Mesenchymal stem cell (in vitro differentiated cells and primary cell): Measurements from ENCODE around the gene RAB11FIP4.

Experiments used
- DNase-seq: peaks from one replicate; pipeline ENCODE4 v3.0.0-alpha.2; 2013
- H2AFZ ChIP-seq: one replicate; pipeline ENCODE4 v1.6.1; 2013; ENCODE audit warnings: low read depth, mild to moderate bottlenecking, control low read depth, inconsistent platforms, low read length, moderate library complexity
- H2AK5ac ChIP-seq: 2 replicates; pipeline ENCODE4 v1.6.1; 2013; ENCODE audit warnings: low read length, moderate library complexity, mild to moderate bottlenecking, inconsistent platforms; ENCODE audit not compliant: severe bottlenecking
- H2BK120ac ChIP-seq: one replicate; pipeline ENCODE4 v1.6.1; 2013; ENCODE audit warnings: low read depth, mild to moderate bottlenecking, inconsistent platforms, low read length, moderate library complexity
- H2BK12ac ChIP-seq, 2 experiments: one replicate each; pipeline ENCODE4 v1.6.1; 2013; ENCODE audit warnings: inconsistent platforms in 2 of 2, low read length in 2 of 2, mild to moderate bottlenecking in 2 of 2, moderate library complexity in 2 of 2, control low read depth in 1 of 2
- H2BK15ac ChIP-seq: one replicate; pipeline ENCODE4 v1.6.1; 2013; ENCODE audit warnings: mild to moderate bottlenecking, low read depth, inconsistent platforms; ENCODE audit not compliant: poor library complexity, severe bottlenecking
- H2BK5ac ChIP-seq: 2 replicates; pipeline ENCODE4 v1.6.1; 2013; ENCODE audit warnings: low read depth, mild to moderate bottlenecking, low read length, control low read depth, inconsistent platforms; ENCODE audit not compliant: poor library complexity, severe bottlenecking
- H3K14ac ChIP-seq, 2 experiments: one replicate each; pipeline ENCODE4 v1.6.1; 2013; ENCODE audit warnings: inconsistent platforms in 2 of 2, low read length in 2 of 2, control low read depth in 1 of 2, mild to moderate bottlenecking in 1 of 2, moderate library complexity in 1 of 2
- H3K18ac ChIP-seq, 2 experiments: one replicate each; pipeline ENCODE4 v1.6.1; 2013; ENCODE audit warnings: inconsistent platforms in 2 of 2, low read length in 2 of 2, control low read depth in 1 of 2, low read depth in 1 of 2, mild to moderate bottlenecking in 1 of 2
- H3K23ac ChIP-seq, 2 experiments: one replicate each; pipeline ENCODE4 v1.6.1; 2013; ENCODE audit warnings: inconsistent platforms in 2 of 2, low read length in 2 of 2, mild to moderate bottlenecking in 2 of 2, moderate library complexity in 2 of 2, control low read depth in 1 of 2
- H3K27ac ChIP-seq: 2 replicates; pipeline ENCODE4 v1.5.1; 2013; ENCODE audit warnings: mild to moderate bottlenecking, moderate library complexity, low read length, control low read depth, inconsistent platforms; ENCODE audit not compliant: poor library complexity, severe bottlenecking
- H3K27me3 ChIP-seq, 2 experiments: 2 replicates each; pipeline versions ENCODE4 v1.6.1 to v1.7.0; 2013; ENCODE audit warnings: low read length in 2 of 2, mild to moderate bottlenecking in 2 of 2, moderate library complexity in 2 of 2, control low read depth in 1 of 2, inconsistent platforms in 1 of 2; ENCODE audit not compliant: control insufficient read depth in 1 of 2, insufficient read depth in 1 of 2
- H3K36me3 ChIP-seq, 2 experiments: 2 replicates each; pipeline versions ENCODE4 v1.6.1 to v1.7.0; 2013; ENCODE audit warnings: low read length in 2 of 2, control low read depth in 1 of 2, inconsistent platforms in 1 of 2, low read depth in 1 of 2, mild to moderate bottlenecking in 1 of 2; ENCODE audit not compliant: insufficient read depth in 2 of 2, control insufficient read depth in 1 of 2
- H3K4ac ChIP-seq, 2 experiments: one replicate each; pipeline ENCODE4 v1.6.1; 2013; ENCODE audit warnings: inconsistent platforms in 2 of 2, low read length in 2 of 2, mild to moderate bottlenecking in 2 of 2, moderate library complexity in 2 of 2, control low read depth in 1 of 2, low read depth in 1 of 2
- H3K4me1 ChIP-seq: 2 replicates; pipeline ENCODE4 v1.6.1; 2013; ENCODE audit warnings: low read depth, low read length, control low read depth; ENCODE audit not compliant: control insufficient read depth, insufficient read depth
- H3K4me2 ChIP-seq: 2 replicates; pipeline ENCODE4 v1.6.1; 2013; ENCODE audit warnings: low read length, mild to moderate bottlenecking, inconsistent platforms; ENCODE audit not compliant: poor library complexity, severe bottlenecking
- H3K4me3 ChIP-seq, 2 experiments: 2 replicates each; pipeline versions ENCODE4 v1.5.1 to v1.7.0; 2013; ENCODE audit warnings: low read length in 2 of 2, mild to moderate bottlenecking in 2 of 2, control low read depth in 1 of 2, low read depth in 1 of 2; ENCODE audit not compliant: insufficient read depth in 1 of 2
- H3K79me1 ChIP-seq: replicated peaks from 2 replicates; pipeline ENCODE4 v1.6.1; 2013; ENCODE audit warnings: mild to moderate bottlenecking, control low read depth, low read length, inconsistent platforms; ENCODE audit not compliant: poor library complexity, severe bottlenecking
- H3K9ac ChIP-seq: 2 replicates; pipeline ENCODE4 v1.7.0; 2013; ENCODE audit warnings: mild to moderate bottlenecking, low read length, moderate library complexity
- H3K9me3 ChIP-seq: 2 replicates; pipeline ENCODE4 v1.7.0; 2013; ENCODE audit warnings: mild to moderate bottlenecking, low read length; ENCODE audit not compliant: control insufficient read depth
- H4K8ac ChIP-seq: one replicate; pipeline ENCODE4 v1.6.1; 2013; ENCODE audit warnings: inconsistent platforms, mild to moderate bottlenecking, low read length, moderate library complexity
- H4K91ac ChIP-seq: one replicate; pipeline ENCODE4 v1.6.1; 2013; ENCODE audit warnings: mild to moderate bottlenecking, low read length, inconsistent platforms
- WGBS: methylation state at CpG from one replicate; pipeline ENCODE4 v1.1.7; 2013; ENCODE audit warnings: mixed read lengths; 5-methylcytosine and 5-hydroxymethylcytosine counted together

The RAB11FIP4 gene

DNA sequence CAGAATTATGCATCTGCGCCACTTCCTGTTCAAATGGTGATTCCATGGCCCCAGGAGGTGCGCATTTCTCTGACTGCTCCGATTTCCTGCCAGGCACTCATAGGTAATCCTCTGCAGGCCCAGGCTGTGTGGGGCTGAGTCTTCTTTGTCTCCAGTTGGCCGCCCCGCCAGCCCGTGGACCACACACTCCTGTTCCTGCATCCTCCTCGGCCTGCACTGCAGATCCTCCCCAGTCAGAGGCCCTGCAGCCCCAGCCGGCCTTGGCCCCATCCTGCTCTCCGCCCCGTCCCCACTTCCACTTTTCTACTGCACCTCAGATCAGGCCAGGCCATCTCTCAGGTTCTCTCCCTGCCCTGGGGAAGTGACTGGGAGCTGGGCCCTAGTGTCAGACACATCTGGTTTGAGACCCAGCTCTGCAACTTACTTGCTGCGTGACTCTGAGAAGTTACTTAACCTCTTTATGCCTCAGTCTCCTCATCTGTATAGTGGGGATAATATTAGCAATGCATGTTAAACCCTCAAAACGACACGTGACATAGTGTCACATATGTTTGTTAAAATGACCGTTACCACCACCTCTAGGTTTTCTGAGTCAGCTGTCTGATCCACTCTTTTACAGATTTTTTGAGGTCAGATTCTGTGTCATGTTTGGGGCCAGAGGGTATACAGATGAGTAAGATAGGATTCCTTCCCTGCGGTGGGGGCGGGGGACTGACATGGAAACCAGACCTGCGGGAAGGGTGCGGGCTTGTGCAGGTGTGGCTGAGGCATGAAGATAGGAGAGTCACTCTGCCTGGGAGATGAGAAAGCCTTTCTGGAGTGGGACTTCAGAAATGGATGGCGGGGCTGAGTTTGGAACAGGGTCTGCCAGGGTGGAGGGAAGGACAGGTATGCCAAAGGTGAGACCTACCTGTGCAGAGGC lies 12.8 kb downstream of the RAB11FIP4 start:
- no peak overlapping the region for H2AFZ ChIP-seq
- H3K23ac ChIP-seq = no peak overlapping the region
- H3K27me3 ChIP-seq = peaks cover 40 to 56% of the 10 kb centered on the region in 2 experiments
- H3K9ac ChIP-seq = no peak overlapping the region
- H3K27ac ChIP-seq = no peak overlapping the region
- no peak overlapping the region for H3K4ac ChIP-seq
- no peak overlapping the region for H4K91ac ChIP-seq
- 90% methylated on average over 19 of the region's 19 CpGs for WGBS
- H3K14ac ChIP-seq = peak overlapping the region in 1 of 2 experiments; percentile 38
- no peaks in the 10 kb centered on the region for H3K79me1 ChIP-seq
- no peak overlapping the region for H2AK5ac ChIP-seq
- no peak for DNase-seq
- peak overlapping the region; percentile 36 for H4K8ac ChIP-seq
- no peak overlapping the region for H2BK5ac ChIP-seq
- H3K18ac ChIP-seq = no peak overlapping the region
- H3K36me3 ChIP-seq = no peaks in the 10 kb centered on the region
- H2BK12ac ChIP-seq = no peak overlapping the region
- H3K9me3 ChIP-seq = no peaks in the 10 kb centered on the region
- H3K4me3 ChIP-seq = no peak overlapping the region
- H3K4me2 ChIP-seq = no peak overlapping the region
- no peaks in the 10 kb centered on the region for H3K4me1 ChIP-seq
- no peak overlapping the region for H2BK15ac ChIP-seq
- H2BK120ac ChIP-seq = no peak overlapping the region

DNA sequence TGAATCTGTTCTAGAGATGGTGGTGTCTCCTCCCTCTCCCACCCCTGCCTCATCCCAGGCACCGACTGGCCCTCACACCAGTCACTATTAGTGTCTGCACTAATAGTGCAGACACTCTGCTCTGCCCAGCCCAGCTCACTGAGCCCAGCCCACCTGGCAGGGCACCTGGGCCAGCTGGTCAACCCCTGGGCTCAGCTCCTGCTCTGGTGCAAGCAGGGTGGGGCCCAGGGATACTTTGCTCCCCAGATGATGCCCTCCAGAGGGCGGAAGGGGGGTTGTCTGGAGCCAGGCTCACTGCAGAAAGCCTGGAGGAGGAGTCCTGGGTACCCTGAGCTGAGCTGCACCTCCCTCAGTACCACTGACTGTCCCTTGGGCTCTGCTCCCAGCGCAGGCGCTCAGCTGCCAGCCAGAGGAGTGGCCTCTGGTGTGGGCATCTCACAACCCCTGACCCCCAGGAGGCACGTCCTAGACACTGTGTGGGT lies 14.5 kb downstream of the RAB11FIP4 start:
- Histone ChIP-seq H3K27me3 (peaks cover 39 to 56% of the 10 kb centered on the region in 2 experiments), H4K91ac (no peak overlapping the region), H3K79me1 (no peaks in the 10 kb centered on the region), H2BK5ac (no peak overlapping the region), H4K8ac (no peak overlapping the region), H2BK15ac (no peak overlapping the region), H3K9ac (no peak overlapping the region), H3K18ac (no peak overlapping the region), H2AK5ac (no peak overlapping the region), H3K27ac (no peak overlapping the region), H3K4me3 (no peak overlapping the region), H3K9me3 (no peaks in the 10 kb centered on the region), H3K23ac (no peak overlapping the region), H3K14ac (peak overlapping the region in 1 of 2 experiments; percentile 71), H2AFZ (no peak overlapping the region), H2BK12ac (no peak overlapping the region), H2BK120ac (no peak overlapping the region), H3K36me3 (no peaks in the 10 kb centered on the region), H3K4me2 (no peak overlapping the region), H3K4me1 (no peaks in the 10 kb centered on the region), H3K4ac (no peak overlapping the region)
- no peak for DNase-seq
- 66% methylated on average over 5 of the region's 5 CpGs for WGBS

DNA sequence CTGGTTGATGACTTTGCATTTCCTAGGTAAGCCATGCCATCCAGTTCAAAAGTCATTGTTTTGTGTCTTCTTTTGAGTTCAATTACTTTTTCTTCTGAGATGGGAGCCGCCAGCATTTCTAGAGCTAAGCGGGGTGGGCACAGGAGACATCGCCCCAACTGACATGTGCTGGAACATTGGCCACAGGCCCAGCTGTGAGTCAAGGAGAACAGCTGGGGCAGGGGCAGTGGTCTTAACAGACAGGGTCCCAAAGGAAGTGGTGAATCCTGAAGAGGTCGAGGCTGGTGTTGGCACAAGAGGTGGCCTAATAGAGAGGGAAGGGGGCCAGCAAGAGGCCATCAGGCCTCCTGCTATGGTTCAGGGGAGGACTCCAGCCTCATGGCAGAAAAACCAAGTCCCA lies 17.1 kb downstream of the RAB11FIP4 start:
- Histone ChIP-seq H3K27ac (no peak overlapping the region), H3K4me3 (no peak overlapping the region), H3K9me3 (no peaks in the 10 kb centered on the region), H3K18ac (no peak overlapping the region), H2AFZ (no peak overlapping the region), H3K9ac (no peak overlapping the region), H2BK15ac (no peak overlapping the region), H3K4me1 (no peaks in the 10 kb centered on the region), H3K36me3 (no peaks in the 10 kb centered on the region), H2AK5ac (no peak overlapping the region), H2BK12ac (no peak overlapping the region), H3K14ac (no peak overlapping the region), H3K27me3 (peaks cover 43 to 66% of the 10 kb centered on the region in 2 experiments), H2BK120ac (no peak overlapping the region), H4K91ac (no peak overlapping the region), H3K4me2 (no peak overlapping the region), H3K4ac (no peak overlapping the region), H4K8ac (no peak overlapping the region), H2BK5ac (no peak overlapping the region), H3K23ac (peak overlapping the region in 1 of 2 experiments; percentile 18), H3K79me1 (no peaks in the 10 kb centered on the region)
- DNase-seq = no peak
- 92% methylated on average over 4 of the region's 4 CpGs for WGBS

DNA sequence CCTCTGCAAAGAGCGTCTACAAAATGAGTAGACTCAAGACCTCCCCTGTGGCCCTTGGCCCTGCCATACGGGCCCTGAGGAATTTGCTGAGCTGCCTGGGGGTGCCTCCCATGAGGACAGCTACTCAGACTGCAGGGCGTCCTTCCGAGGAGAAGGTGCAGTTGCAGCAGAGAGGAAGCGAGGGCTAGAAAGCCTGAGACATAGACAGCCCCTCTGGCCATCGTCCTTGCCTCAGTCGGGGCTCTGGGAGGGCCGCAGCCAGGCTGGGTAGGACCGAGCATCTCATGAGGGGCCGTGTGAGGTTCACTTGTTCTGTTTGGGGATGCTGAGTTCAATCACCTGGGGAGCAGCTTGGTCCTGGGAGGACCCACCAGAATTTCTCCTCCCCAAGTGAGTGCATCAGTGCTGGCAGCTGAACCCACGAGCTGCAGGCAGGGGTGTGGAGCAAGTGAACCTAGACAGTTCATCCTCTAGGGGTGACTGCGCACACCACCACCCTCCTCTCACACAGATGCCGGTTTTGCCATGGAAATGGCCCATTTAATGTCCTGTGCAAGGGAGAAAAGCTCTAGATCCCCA lies 20.3 kb downstream of the RAB11FIP4 start:
- Histone ChIP-seq H3K27me3 (peaks cover 52 to 64% of the 10 kb centered on the region in 2 experiments), H4K91ac (no peak overlapping the region), H3K4me2 (no peak overlapping the region), H3K18ac (no peak overlapping the region), H3K36me3 (no peaks in the 10 kb centered on the region), H3K14ac (no peak overlapping the region), H3K23ac (no peak overlapping the region), H3K4me3 (no peak overlapping the region), H3K79me1 (no peaks in the 10 kb centered on the region), H2BK15ac (no peak overlapping the region), H2AK5ac (no peak overlapping the region), H4K8ac (no peak overlapping the region), H2BK12ac (no peak overlapping the region), H2AFZ (no peak overlapping the region), H2BK120ac (no peak overlapping the region), H2BK5ac (no peak overlapping the region), H3K9me3 (no peaks in the 10 kb centered on the region), H3K27ac (no peak overlapping the region), H3K4me1 (no peaks in the 10 kb centered on the region), H3K4ac (no peak overlapping the region), H3K9ac (no peak overlapping the region)
- 82% methylated on average over 13 of the region's 13 CpGs for WGBS
- no peak for DNase-seq
